GM18526 (cell line): ENCODE measurements around the gene GCN1.

ENCODE experiments used
- POLR2A ChIP-seq: IDR thresholded peaks from 3 replicates; pipeline ENCODE4 v1.6.1; 2011; ENCODE audit not compliant: insufficient read length; ENCODE audit errors: extremely low read depth

The GCN1 gene, protein sequence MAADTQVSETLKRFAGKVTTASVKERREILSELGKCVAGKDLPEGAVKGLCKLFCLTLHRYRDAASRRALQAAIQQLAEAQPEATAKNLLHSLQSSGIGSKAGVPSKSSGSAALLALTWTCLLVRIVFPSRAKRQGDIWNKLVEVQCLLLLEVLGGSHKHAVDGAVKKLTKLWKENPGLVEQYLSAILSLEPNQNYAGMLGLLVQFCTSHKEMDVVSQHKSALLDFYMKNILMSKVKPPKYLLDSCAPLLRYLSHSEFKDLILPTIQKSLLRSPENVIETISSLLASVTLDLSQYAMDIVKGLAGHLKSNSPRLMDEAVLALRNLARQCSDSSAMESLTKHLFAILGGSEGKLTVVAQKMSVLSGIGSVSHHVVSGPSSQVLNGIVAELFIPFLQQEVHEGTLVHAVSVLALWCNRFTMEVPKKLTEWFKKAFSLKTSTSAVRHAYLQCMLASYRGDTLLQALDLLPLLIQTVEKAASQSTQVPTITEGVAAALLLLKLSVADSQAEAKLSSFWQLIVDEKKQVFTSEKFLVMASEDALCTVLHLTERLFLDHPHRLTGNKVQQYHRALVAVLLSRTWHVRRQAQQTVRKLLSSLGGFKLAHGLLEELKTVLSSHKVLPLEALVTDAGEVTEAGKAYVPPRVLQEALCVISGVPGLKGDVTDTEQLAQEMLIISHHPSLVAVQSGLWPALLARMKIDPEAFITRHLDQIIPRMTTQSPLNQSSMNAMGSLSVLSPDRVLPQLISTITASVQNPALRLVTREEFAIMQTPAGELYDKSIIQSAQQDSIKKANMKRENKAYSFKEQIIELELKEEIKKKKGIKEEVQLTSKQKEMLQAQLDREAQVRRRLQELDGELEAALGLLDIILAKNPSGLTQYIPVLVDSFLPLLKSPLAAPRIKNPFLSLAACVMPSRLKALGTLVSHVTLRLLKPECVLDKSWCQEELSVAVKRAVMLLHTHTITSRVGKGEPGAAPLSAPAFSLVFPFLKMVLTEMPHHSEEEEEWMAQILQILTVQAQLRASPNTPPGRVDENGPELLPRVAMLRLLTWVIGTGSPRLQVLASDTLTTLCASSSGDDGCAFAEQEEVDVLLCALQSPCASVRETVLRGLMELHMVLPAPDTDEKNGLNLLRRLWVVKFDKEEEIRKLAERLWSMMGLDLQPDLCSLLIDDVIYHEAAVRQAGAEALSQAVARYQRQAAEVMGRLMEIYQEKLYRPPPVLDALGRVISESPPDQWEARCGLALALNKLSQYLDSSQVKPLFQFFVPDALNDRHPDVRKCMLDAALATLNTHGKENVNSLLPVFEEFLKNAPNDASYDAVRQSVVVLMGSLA (N-terminal part only)

DNA sequence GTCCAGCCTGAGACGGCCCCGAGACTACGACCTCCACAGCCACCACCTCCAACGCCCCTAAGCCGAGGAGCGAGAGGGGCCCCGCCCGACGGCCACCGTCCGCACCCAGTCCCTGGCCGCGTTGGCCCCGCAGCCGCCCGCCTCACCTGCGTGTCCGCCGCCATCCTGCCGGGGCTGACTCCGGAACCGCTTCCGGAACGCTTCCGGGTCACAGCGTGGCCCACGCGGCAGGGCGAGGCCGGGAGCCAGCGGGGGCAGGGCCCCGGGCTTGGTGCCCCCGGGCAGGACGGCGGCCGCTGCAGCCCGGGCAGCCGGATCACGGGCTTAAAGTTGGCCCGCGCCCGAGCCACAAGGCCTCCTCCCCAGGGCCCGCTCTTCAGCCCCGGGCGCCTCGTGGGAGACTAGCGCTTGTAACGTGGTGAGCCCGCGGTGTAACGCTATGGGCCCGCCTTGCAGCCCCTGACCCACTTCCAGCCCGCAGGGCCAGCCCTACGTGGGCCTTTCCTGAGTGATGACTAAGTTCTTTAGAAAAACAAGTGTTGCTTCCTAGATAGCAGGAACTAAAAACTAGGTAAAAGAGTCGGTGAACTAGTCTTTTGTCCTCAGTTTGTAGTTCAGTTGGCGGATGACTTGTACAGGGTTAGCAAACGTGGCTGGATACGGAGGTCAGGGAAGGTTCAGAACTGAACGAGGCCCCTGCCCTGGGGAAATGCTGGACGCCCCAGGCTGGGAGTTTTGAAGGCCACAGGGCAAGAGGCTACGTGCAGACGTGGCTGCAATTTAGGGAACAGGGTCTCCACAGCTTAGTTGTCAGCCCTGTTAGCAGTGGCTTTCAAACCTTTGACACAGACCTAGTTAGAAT lies at the start of gene GCN1:
GCN1 (minus strand) TSS at position 182 of the 862 bp plus-strand sequence; CDS start at position 164, 18 bp downstream.
- TF ChIP-seq POLR2A = peak; percentile 95

- no peak for TF ChIP-seq POLR2A
These were observed 48.6 kb upstream of the GCN1 start for GRCh38 chr12:120242971-120243699.

GRCh38 chr12:120242275-120242799 lies 47.8 kb upstream of the GCN1 start:
- no peak for TF ChIP-seq POLR2A

DNA sequence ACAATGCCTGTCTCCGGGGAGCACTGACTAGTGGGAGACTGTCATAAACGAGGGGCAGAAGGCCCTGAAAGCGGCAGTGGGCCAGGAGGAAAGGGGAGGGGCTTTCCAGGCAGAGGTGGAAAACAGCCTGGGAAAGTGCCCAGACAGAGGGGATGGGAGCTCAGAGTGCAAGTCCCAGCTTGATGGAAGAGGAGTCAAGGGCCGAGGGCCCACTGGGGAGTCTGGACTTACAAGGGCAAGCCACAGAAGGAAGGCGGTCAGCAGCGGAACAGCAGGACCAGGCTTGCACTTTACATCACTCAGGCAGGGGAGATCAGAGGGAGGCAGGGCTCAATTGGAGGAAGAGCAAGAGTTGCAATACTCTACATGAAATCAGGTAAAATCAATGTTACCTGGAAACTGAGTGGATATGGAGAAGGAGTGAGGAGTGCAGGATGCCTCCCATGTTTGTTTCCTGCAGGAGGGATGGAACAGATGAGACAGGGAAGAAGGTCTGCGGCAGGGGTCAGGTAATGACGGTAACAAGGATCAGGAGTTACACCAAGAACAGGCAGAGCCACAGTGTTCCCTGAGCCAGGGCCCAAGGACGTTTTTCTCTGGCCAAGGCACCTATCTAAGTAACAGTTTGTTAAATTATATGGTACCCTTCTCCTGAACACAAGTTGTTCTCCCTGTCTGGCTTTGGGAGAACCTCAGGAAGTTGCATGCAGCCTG lies 47.2 kb upstream of the GCN1 start:
- no peak for TF ChIP-seq POLR2A

DNA sequence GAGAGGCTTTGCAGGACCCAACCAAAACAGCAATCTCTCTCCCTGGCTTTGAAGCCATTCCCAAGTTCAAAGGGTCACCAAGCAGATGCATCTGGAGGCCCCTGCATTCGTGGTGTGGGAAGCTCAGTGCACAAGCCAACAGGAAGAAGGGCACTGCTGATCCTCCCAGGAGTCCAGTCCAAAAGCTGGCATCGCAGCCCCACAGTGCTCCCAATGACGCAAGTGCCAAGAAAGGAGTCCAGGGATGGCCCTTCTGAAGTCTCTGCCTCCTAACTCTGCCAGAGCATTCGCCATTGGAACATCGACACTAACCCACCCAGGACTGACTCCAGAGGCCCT lies 45.9 kb upstream of the GCN1 start:
- no peak for TF ChIP-seq POLR2A

GRCh38 chr12:120239776-120240494 lies 45.4 kb upstream of the GCN1 start:
- no peak for TF ChIP-seq POLR2A

DNA sequence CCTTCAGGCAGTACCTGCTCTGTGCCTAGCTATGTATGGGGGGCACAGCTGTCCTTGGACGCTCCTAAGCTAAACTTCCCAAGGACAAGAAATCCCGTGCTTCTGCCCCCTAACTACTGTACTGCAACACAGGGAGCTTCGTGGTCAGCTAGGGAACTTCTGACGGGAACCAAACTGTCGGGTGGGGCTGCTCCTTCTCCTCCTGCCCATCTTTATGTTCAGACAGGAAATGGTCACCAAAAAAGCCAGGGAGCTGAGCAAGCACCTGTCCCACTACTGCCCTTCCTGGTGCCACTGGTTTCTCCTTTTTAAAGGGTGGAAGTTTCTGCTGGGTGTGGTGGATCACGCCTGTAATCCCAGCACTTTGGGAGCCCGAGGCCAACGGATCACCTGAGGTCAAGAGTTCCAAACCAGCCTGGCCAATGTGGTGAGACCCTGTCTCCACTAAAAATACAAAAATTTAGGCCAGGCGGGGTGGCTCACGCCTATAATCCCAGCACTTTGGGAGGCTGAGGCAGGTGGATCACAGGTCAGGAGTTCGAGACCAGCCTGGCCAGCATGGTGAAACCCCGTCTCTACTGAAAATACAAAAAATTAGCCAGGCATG lies 44.4 kb upstream of the GCN1 start:
- TF ChIP-seq POLR2A = no peak

- no peak for TF ChIP-seq POLR2A
These were observed 43.7 kb upstream of the GCN1 start for GRCh38 chr12:120238217-120238616.

DNA sequence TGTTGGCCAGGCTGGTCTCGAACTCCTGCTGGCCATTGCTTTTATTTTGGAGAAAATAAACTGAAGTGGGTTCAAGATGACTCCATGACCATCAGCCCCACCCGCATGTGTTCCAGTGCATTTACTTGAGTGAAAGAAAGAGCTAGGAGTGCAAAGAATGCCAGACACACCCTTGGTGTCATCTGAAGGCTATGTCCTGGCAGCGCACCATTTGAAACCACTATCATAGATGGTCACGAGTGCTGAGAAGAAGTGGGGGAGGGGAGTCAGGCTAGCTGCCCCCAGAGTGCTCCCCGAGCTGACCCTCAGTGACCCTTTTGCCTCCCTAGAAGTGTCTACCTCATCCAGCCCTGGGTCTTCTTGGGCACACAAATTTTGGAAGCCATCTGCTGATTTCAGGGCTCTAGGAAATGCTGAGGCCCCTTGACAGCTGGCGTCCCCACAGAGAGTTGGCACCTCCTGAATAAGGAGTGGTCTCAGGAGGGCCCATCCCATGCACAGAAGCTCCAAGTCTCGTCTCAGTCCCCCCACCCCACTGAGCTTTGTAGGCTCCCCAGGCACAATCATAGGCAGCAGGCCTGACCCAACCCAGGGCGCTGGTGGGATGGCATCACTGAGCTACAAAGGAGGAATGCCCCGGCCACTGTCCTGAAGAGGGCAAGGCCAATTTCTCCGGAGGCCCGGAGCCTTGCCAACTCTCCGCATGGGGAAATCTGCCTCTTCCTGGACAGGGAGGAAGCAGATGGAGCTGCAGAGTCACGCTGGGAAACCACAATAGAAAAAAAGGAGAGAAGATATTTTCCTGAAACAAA lies 43.1 kb upstream of the GCN1 start:
- TF ChIP-seq POLR2A = no peak

- no peak for TF ChIP-seq POLR2A
These were observed 41.1 kb upstream of the GCN1 start for GRCh38 chr12:120235369-120236323.
